Middle frontal gyrus (tissue), 1 donor: ENCODE data around the gene ZFR.
"Not testable (repeated sequence)": the region's sequence is repeated elsewhere in the genome, so short reads cannot be mapped to it uniquely, and the experiment has no call there.

Experiments used
- DNase-seq: peaks from one replicate; pipeline ENCODE4 v3.0.0-alpha.2; 2015; ENCODE audit warnings: low spot score; ENCODE audit errors: extremely low spot score

Gene ZFR

GRCh38 chr5:32323741-32324140 lies 120.8 kb downstream of the ZFR start:
- DNase-seq, result no peak

- DNase-seq, result no peak
Observed at GRCh38 chr5:32322882-32323281, 121.7 kb downstream of the ZFR start.

GRCh38 chr5:32321787-32322186 lies 122.8 kb downstream of the ZFR start:
- not testable (repeated sequence) for DNase-seq

GRCh38 chr5:32320576-32320975 lies 124.0 kb downstream of the ZFR start:
- DNase-seq, result no peak

- no peak for DNase-seq
Observed at GRCh38 chr5:32319926-32320543, 124.5 kb downstream of the ZFR start.

GRCh38 chr5:32319392-32319791 lies 125.1 kb downstream of the ZFR start:
- DNase-seq, result no peak

- no peak for DNase-seq
Observed at GRCh38 chr5:32317041-32317440, 127.5 kb downstream of the ZFR start.

GRCh38 chr5:32315221-32316014 lies 129.1 kb downstream of the ZFR start:
- DNase-seq, result no peak

- no peak for DNase-seq
Observed at GRCh38 chr5:32314658-32315057, 129.9 kb downstream of the ZFR start.

GRCh38 chr5:32314152-32314488 lies 130.4 kb downstream of the ZFR start:
- not testable (repeated sequence) for DNase-seq

- DNase-seq, result peak; percentile 99
Observed at GRCh38 chr5:32312595-32313332, 131.8 kb downstream of the ZFR start, which contains the start of gene MTMR12. MTMR12 (minus strand) TSS chr5:32312939; CDS start chr5:32312838, 101 bp downstream.

- DNase-seq, result no peak
Observed at GRCh38 chr5:32312197-32312594, 132.3 kb downstream of the ZFR start.

- no peak for DNase-seq
Observed at GRCh38 chr5:32311404-32312196, 132.9 kb downstream of the ZFR start.

GRCh38 chr5:32309761-32310160 lies 134.8 kb downstream of the ZFR start:
- no peak for DNase-seq

GRCh38 chr5:32308946-32309345 lies 135.6 kb downstream of the ZFR start:
- DNase-seq, result no peak

GRCh38 chr5:32307769-32308194 lies 136.8 kb downstream of the ZFR start:
- no peak for DNase-seq

- DNase-seq, result no peak
Observed at GRCh38 chr5:32304622-32305021, 139.9 kb downstream of the ZFR start.
